Brain microvascular endothelial cell (primary cell): ENCODE measurements around the gene FGD5.

ENCODE experiments used
- DNase-seq: peaks from one replicate; pipeline ENCODE4 v3.0.0-alpha.2; 2020
- H3K27ac ChIP-seq: fragments of 250-450 bp; sonication (Bioruptor Pico); 2 replicates; pipeline ENCODE4 v1.5.1; 2020; ENCODE audit warnings: mild to moderate bottlenecking, moderate library complexity
- H3K27me3 ChIP-seq: fragments of 250-450 bp; sonication (Bioruptor Pico); replicated peaks from 2 replicates; pipeline ENCODE4 v1.5.1; 2020; ENCODE audit warnings: mild to moderate bottlenecking
- H3K36me3 ChIP-seq: fragments of 250-450 bp; sonication (Bioruptor Pico); replicated peaks from 2 replicates; pipeline ENCODE4 v1.5.1; 2020; ENCODE audit warnings: mild to moderate bottlenecking
- H3K4me3 ChIP-seq: 2 replicates; pipeline ENCODE4 v1.5.1; 2011; ENCODE audit warnings: low read depth, mild to moderate bottlenecking, control low read depth, low read length, moderate library complexity
- in situ Hi-C: cut with HindIII; loops from 2 replicates; pipeline ENCODE4 v1.10.0; 2017; ENCODE audit warnings: low sequenced_read_pairs, low pct_ligation_motif_present
- TF ChIP-seq, protein P1 (sequence below): IDR thresholded peaks from 2 replicates; pipeline ENCODE4 v1.5.1; 2011; ENCODE audit warnings: low read depth, mild to moderate bottlenecking, moderate library complexity, low read length, control low read depth, inconsistent platforms; ENCODE audit errors: missing control alignments

FGD5 gene

GRCh38 chr3:14875411-14876175 is 56.8 kb downstream of the FGD5 start:
- no peak overlapping the region for H3K27ac ChIP-seq
- no peak overlapping the region for H3K4me3 ChIP-seq
- DNase-seq: no peak
- in situ Hi-C loops: no loop called here
- H3K27me3 ChIP-seq: no peaks in the 10 kb centered on the region
- H3K36me3 ChIP-seq: no peaks in the 10 kb centered on the region
- TF ChIP-seq, protein P1, sequence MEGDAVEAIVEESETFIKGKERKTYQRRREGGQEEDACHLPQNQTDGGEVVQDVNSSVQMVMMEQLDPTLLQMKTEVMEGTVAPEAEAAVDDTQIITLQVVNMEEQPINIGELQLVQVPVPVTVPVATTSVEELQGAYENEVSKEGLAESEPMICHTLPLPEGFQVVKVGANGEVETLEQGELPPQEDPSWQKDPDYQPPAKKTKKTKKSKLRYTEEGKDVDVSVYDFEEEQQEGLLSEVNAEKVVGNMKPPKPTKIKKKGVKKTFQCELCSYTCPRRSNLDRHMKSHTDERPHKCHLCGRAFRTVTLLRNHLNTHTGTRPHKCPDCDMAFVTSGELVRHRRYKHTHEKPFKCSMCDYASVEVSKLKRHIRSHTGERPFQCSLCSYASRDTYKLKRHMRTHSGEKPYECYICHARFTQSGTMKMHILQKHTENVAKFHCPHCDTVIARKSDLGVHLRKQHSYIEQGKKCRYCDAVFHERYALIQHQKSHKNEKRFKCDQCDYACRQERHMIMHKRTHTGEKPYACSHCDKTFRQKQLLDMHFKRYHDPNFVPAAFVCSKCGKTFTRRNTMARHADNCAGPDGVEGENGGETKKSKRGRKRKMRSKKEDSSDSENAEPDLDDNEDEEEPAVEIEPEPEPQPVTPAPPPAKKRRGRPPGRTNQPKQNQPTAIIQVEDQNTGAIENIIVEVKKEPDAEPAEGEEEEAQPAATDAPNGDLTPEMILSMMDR: no peak

- Histone ChIP-seq H3K4me3 (no peak overlapping the region), H3K27me3 (no peaks in the 10 kb centered on the region), H3K27ac (no peak overlapping the region), H3K36me3 (no peaks in the 10 kb centered on the region)
- TF ChIP-seq, protein P1: no peak
- in situ Hi-C loops: no loop called here
- peak; percentile 33 for DNase-seq
Measured at GRCh38 chr3:14876921-14877333, 58.2 kb downstream of the FGD5 start.

DNA sequence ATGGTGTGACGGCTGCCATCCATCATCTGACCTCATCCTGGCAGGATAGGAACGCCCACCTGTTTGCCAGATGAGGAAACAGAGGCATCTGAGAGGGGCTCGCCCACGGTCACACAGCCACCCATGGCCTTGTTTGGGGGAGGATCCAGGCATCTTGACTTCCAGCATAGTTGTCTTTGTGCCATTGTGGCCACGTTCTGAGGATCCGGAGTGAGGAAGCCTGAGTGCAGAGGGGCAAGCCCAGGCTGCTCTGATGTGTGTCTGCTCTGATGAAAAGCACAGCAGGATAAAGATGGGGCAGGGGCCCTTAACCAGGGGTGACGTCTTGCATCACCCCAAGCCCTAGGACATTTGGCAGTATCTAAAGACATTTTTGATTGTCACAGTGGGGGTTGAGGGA is 58.7 kb downstream of the FGD5 start:
- no peak for DNase-seq
- H3K4me3 ChIP-seq: no peak overlapping the region
- no peak overlapping the region for H3K27ac ChIP-seq
- TF ChIP-seq, protein P1: no peak
- H3K36me3 ChIP-seq: no peaks in the 10 kb centered on the region
- in situ Hi-C loops: no loop called here
- no peaks in the 10 kb centered on the region for H3K27me3 ChIP-seq

GRCh38 chr3:14879211-14879874 is 60.6 kb downstream of the FGD5 start:
- no peak for DNase-seq
- in situ Hi-C loops: no loop called here
- Histone ChIP-seq H3K36me3 (no peaks in the 10 kb centered on the region), H3K27me3 (no peaks in the 10 kb centered on the region), H3K27ac (no peak overlapping the region), H3K4me3 (no peak overlapping the region)
- TF ChIP-seq, protein P1: no peak

GRCh38 chr3:14880447-14881106 is 61.8 kb downstream of the FGD5 start:
- DNase-seq: no peak
- Histone ChIP-seq H3K36me3 (no peaks in the 10 kb centered on the region), H3K27me3 (no peaks in the 10 kb centered on the region), H3K4me3 (no peak overlapping the region), H3K27ac (no peak overlapping the region)
- in situ Hi-C loops: no loop called here
- TF ChIP-seq, protein P1: no peak
